Activated B cell treated with CpG ODN at 0.5 μM for 24 hours (primary cell): ENCODE measurements around the gene SLC9A9. TPM values are rescaled to one million over a fixed set of nuclear protein-coding genes. Genes with fewer than 3 reads are reported as not detected.

ENCODE experiments used
- ATAC-seq: fragments of 200-7000 bp; cut with Tn5 transposase; one replicate; pipeline ENCODE4 v1.10.0; 2021; ENCODE audit warnings: low read depth, mild to moderate bottlenecking, moderate library complexity
- CTCF ChIA-PET: fragments of 350-600 bp; sonication (Branson Sonifier 250); formaldehyde crosslinking; loops from one replicate; lab custom pipeline; 2021; ENCODE audit warnings: antibody characterized with exemption; lab: Charles Lee
- POLR2A ChIA-PET: fragments of 350-600 bp; sonication (Branson Sonifier 250); formaldehyde crosslinking; loops from one replicate; lab custom pipeline; 2021; ENCODE audit warnings: antibody characterized with exemption; lab: Charles Lee
- DNase-seq: peaks from one replicate; pipeline ENCODE4 v3.0.0; 2022
- H3K27ac Mint-ChIP-seq: one replicate; pipeline ENCODE4 v1.8.0; 2020; ENCODE audit warnings: mixed read lengths
- H3K27me3 Mint-ChIP-seq: one replicate; pipeline ENCODE4 v1.8.0; 2021; ENCODE audit warnings: mixed read lengths
- H3K36me3 Mint-ChIP-seq: one replicate; pipeline ENCODE4 v1.8.0; 2021; ENCODE audit warnings: low read depth, mixed read lengths
- H3K4me1 Mint-ChIP-seq: one replicate; pipeline ENCODE4 v1.8.0; 2021; ENCODE audit warnings: mixed read lengths
- H3K4me3 Mint-ChIP-seq: one replicate; pipeline ENCODE4 v1.8.0; 2020; ENCODE audit warnings: mild to moderate bottlenecking, mixed read lengths
- H3K9me3 Mint-ChIP-seq: one replicate; pipeline ENCODE4 v1.8.0; 2020; ENCODE audit warnings: mixed read lengths
- intact Hi-C: fragments of 100-400 bp; cut with micrococcal nuclease; formaldehyde crosslinking; loops from one replicate; pipeline ENCODE4 v1.15.1; 2024
- total RNA-seq: library from RNA; stranded (reverse); gene quantifications from 2 replicates; pipeline ENCODE4 v1.2.3, GENCODE V29; 2022
- TF ChIP-seq, protein P1 (sequence below): fragments of 200-600 bp; IDR thresholded peaks from one replicate; pipeline ENCODE4 v1.8.0; 2022; ENCODE audit warnings: antibody characterized with exemption, mild to moderate bottlenecking

The SLC9A9 gene
- total RNA-seq, 1 donor from 2014 or later = 9.4 TPM

DNA sequence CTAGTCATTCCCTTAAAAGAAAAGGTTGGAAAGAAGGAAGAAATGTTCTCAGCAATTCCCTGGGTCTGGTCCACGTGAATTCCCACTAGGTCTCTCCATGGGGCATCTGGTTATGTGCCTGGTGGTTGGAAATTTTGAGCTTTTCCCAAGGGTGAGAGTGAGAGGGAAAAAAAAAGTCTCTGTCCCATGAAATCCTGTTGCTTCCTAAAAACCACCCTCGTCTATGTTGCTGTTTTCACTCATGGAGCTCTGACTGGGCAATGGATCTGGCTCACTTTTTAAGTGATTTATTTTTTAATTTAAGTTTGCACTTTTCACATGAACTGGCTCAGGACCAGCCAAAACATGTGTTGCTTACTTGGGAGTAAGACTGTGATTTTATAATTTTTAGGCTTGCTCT lies 538.6 kb downstream of the SLC9A9 start:
- no peaks in the 10 kb centered on the region for H3K27me3 Mint-ChIP-seq

DNA sequence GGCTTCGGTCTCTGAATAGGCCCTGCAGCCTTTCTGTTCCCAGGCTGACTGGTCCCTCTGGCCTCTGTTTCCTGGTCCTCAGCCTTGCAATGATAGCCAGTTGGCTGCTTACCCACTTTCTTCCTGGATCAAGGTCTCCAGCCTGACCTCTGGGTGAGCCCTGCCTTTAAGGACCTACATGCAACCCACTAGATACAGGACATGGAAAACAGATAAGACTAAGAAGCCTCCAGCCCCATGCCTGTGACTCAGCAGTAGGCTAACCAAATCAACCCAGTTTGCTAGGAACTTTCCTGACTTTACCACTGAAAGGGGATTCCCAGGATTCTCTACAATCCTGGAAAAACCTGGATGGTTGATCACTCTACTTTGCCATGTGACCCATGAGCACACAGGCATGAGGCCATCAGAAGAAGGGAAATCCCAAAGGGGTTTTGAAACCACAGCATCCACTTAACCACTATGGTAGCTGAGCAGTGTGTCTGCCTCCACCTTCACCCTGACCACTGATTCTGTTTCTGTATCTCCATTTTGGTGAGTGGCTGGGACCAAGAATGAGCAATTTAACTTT lies 540.6 kb downstream of the SLC9A9 start:
- POLR2A ChIA-PET = no interaction called here
- no peaks in the 10 kb centered on the region for H3K4me1 Mint-ChIP-seq
- no peak for DNase-seq
- CTCF ChIA-PET = no interaction called here
- intact Hi-C loops = no loop called here
- H3K27ac Mint-ChIP-seq = no peak overlapping the region
- no peak for ATAC-seq
- TF ChIP-seq, protein P1, sequence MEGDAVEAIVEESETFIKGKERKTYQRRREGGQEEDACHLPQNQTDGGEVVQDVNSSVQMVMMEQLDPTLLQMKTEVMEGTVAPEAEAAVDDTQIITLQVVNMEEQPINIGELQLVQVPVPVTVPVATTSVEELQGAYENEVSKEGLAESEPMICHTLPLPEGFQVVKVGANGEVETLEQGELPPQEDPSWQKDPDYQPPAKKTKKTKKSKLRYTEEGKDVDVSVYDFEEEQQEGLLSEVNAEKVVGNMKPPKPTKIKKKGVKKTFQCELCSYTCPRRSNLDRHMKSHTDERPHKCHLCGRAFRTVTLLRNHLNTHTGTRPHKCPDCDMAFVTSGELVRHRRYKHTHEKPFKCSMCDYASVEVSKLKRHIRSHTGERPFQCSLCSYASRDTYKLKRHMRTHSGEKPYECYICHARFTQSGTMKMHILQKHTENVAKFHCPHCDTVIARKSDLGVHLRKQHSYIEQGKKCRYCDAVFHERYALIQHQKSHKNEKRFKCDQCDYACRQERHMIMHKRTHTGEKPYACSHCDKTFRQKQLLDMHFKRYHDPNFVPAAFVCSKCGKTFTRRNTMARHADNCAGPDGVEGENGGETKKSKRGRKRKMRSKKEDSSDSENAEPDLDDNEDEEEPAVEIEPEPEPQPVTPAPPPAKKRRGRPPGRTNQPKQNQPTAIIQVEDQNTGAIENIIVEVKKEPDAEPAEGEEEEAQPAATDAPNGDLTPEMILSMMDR = no peak
- H3K9me3 Mint-ChIP-seq = no peaks in the 10 kb centered on the region
- H3K36me3 Mint-ChIP-seq = no peaks in the 10 kb centered on the region
- H3K4me3 Mint-ChIP-seq = no peak overlapping the region
- no peaks in the 10 kb centered on the region for H3K27me3 Mint-ChIP-seq

More for the DNA sequence above, 538.6 kb downstream of the SLC9A9 start:
- intact Hi-C loops = no loop called here
- no peaks in the 10 kb centered on the region for H3K36me3 Mint-ChIP-seq
- no peaks in the 10 kb centered on the region for H3K4me1 Mint-ChIP-seq
- DNase-seq = no peak
- ChIA-PET POLR2A (no interaction called here), CTCF (no interaction called here)
- TF ChIP-seq, protein P1 = no peak
- no peak for ATAC-seq
- no peak overlapping the region for H3K4me3 Mint-ChIP-seq
- no peaks in the 10 kb centered on the region for H3K9me3 Mint-ChIP-seq
- no peak overlapping the region for H3K27ac Mint-ChIP-seq

DNA sequence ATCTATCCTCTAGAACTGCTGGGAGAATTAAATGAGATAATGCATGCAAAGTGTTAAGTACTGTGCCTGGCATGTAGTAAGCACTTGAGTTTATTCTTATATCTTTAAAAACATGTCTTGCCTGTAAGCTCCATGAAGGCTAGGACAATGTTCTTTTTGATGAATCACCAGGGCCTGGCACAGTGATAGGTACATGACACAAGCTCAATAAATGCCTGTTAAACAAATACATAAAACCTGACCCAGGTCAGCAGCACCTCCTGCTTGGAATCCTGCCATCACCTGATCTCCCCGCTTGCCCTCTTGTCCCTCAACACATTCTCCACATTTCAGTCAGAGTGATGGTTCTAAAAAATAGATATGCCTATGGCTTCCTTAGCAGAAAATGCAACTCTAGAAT lies 541.9 kb downstream of the SLC9A9 start:
- no peaks in the 10 kb centered on the region for H3K4me1 Mint-ChIP-seq
- ATAC-seq (no peak), DNase-seq (no peak)
- no peak overlapping the region for H3K4me3 Mint-ChIP-seq
- intact Hi-C loops = no loop called here
- no peak overlapping the region for H3K27ac Mint-ChIP-seq
- H3K27me3 Mint-ChIP-seq = no peaks in the 10 kb centered on the region
- CTCF ChIA-PET = no interaction called here
- POLR2A ChIA-PET = no interaction called here
- no peaks in the 10 kb centered on the region for H3K36me3 Mint-ChIP-seq
- TF ChIP-seq, protein P1 = no peak
- H3K9me3 Mint-ChIP-seq = no peaks in the 10 kb centered on the region

DNA sequence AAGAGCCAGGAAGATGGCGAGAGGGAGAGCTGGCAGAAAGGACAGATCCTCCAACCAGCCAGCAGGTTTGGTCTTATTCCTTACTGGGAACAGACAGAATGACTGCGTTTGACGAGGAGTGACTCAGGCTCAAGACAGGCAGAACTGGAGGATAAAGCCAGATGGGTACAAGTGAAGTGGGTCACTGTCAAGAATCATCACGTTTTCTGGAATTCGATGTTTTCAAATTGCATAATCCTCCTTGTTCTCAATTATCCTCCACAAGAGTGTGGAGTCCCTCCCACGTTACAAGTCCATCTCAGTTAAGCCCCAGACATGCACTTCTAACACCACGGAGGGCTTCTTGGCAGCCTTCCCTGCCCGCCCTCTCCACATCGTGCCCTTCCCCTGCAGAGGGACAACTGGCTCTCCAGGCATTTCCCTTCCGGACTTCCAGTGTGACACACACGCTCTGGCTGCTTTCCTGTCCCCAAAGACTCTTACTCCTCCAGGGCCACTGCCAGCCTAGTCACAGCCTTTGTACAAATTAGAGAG lies 545.6 kb downstream of the SLC9A9 start:
- ChIA-PET CTCF (no interaction called here), POLR2A (no interaction called here)
- TF ChIP-seq, protein P1 = no peak
- Mint-ChIP-seq H3K27ac (no peak overlapping the region), H3K27me3 (no peaks in the 10 kb centered on the region), H3K9me3 (no peaks in the 10 kb centered on the region), H3K36me3 (no peaks in the 10 kb centered on the region), H3K4me1 (peaks cover 12% of the 10 kb centered on the region), H3K4me3 (no peak overlapping the region)
- ATAC-seq (no peak), DNase-seq (no peak)
- intact Hi-C loops = no loop called here

DNA sequence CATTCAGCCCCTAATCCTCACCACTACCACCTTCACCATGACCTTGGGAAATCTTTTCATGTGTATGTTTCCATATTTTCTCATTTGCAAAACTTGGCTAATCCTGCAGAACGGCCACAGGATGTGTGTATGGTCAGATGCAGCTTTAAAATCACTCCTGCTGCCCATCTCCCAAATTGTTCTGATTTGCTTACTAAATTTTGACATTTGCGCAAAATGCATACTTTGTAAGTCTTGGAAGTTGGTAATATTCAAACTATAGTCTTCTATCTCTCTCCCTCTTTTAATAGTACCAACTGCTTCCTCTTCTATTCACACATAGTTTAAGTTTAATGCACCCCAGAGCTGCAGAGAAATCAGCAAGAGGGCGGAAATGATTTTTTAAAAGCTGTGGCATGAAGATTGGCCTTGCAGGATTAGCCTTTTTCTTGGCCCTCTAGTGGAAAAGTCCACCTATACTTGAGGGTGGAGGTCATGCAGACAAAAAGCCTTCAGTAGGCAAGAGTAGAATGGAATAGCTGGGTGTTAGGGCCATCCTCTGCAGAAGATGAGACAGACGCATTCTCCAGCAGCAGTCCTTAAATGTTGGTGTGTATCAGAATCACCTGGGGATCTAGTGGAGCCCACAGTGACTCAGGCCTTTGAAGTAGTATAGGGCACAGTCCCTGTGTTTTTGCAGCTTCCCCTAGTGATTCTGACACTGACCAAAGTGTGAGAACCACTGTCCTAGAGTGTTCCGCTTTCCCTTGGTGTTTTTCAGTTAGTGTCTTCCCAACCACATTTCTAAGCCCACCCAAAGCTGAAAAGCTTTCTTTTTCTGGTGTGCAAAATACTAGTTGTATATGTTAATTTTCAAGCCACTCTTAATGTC lies 547.0 kb downstream of the SLC9A9 start:
- CTCF ChIA-PET = no interaction called here

More for the DNA sequence above, 547.0 kb downstream of the SLC9A9 start:
- H3K36me3 Mint-ChIP-seq = no peaks in the 10 kb centered on the region
- DNase-seq (no peak), ATAC-seq (no peak)
- H3K9me3 Mint-ChIP-seq = no peaks in the 10 kb centered on the region
- intact Hi-C loops = no loop called here
- TF ChIP-seq, protein P1 = no peak
- H3K4me1 Mint-ChIP-seq = peaks cover 12% of the 10 kb centered on the region
- H3K27ac Mint-ChIP-seq = no peak overlapping the region
- H3K27me3 Mint-ChIP-seq = no peaks in the 10 kb centered on the region
- no peak overlapping the region for H3K4me3 Mint-ChIP-seq
- POLR2A ChIA-PET = no interaction called here
